Loucy (cell line): ENCODE measurements around the gene NUDT3.
"Not testable (repeated sequence)": the region's sequence is repeated elsewhere in the genome, so short reads cannot be mapped to it uniquely, and the experiment has no call there.

Source experiments
- H2AFZ ChIP-seq: fragments of 200-600 bp; sonication (generic); 2 replicates; pipeline ENCODE4 v1.6.0; 2016; ENCODE audit warnings: antibody characterized with exemption, mild to moderate bottlenecking, low read length, moderate library complexity
- H3F3A ChIP-seq: fragments of 200-600 bp; 2 replicates; pipeline ENCODE4 v1.6.0; 2016; ENCODE audit warnings: antibody characterized with exemption, low read depth, mild to moderate bottlenecking
- H3K27me3 ChIP-seq: fragments of 200-600 bp; sonication (generic); 2 replicates; pipeline ENCODE4 v1.6.1; 2014; ENCODE audit warnings: low read length, mild to moderate bottlenecking; ENCODE audit not compliant: insufficient read depth, poor library complexity, severe bottlenecking
- H3K36me3 ChIP-seq: fragments of 200-600 bp; sonication (generic); 2 replicates; pipeline ENCODE4 v1.6.1; 2016; ENCODE audit warnings: low read length; ENCODE audit not compliant: insufficient read depth
- H3K4me1 ChIP-seq: fragments of 200-600 bp; sonication (generic); 2 replicates; pipeline ENCODE4 v1.5.1; 2014; ENCODE audit warnings: low read length, mild to moderate bottlenecking; ENCODE audit not compliant: insufficient read depth, poor library complexity, severe bottlenecking
- H3K4me2 ChIP-seq: fragments of 200-600 bp; sonication (generic); 2 replicates; pipeline ENCODE4 v1.6.0; 2014; ENCODE audit warnings: antibody characterized with exemption, low read length, low read depth, mild to moderate bottlenecking; ENCODE audit not compliant: poor library complexity, severe bottlenecking
- H3K4me3 ChIP-seq: fragments of 200-600 bp; sonication (generic); 2 replicates; pipeline ENCODE4 v1.5.1; 2014; ENCODE audit warnings: low read length, mild to moderate bottlenecking, mixed read lengths; ENCODE audit not compliant: poor library complexity, severe bottlenecking
- H3K79me2 ChIP-seq: fragments of 200-600 bp; sonication (generic); 2 replicates; pipeline ENCODE4 v1.6.1; 2014; ENCODE audit warnings: low read length; ENCODE audit not compliant: insufficient read depth
- H3K9ac ChIP-seq: fragments of 200-600 bp; sonication (generic); 2 replicates; pipeline ENCODE4 v1.6.0; 2014; ENCODE audit warnings: mild to moderate bottlenecking, low read depth, low read length, moderate library complexity; ENCODE audit not compliant: poor library complexity, severe bottlenecking
- H3K9me2 ChIP-seq: fragments of 200-600 bp; sonication (generic); replicated peaks from 2 replicates; pipeline ENCODE4 v1.6.1; 2016; ENCODE audit warnings: low read depth, low read length, mixed read lengths
- H3K9me3 ChIP-seq: fragments of 200-600 bp; sonication (generic); 2 replicates; pipeline ENCODE4 v1.6.1; 2014; ENCODE audit warnings: mild to moderate bottlenecking, antibody characterized with exemption, low read length, low read depth; ENCODE audit not compliant: insufficient read depth
- H4K20me1 ChIP-seq: fragments of 200-600 bp; sonication (generic); 2 replicates; pipeline ENCODE4 v1.6.0; 2014; ENCODE audit warnings: antibody characterized with exemption, low read length, mild to moderate bottlenecking; ENCODE audit not compliant: insufficient read depth, poor library complexity, severe bottlenecking
- CTCF ChIP-seq: fragments of 200-600 bp; sonication (generic); conservative IDR thresholded peaks from 2 replicates; pipeline ENCODE4 v1.5.1; 2014; ENCODE audit warnings: mild to moderate bottlenecking, antibody characterized with exemption, low read length
- EZH2phosphoT487 ChIP-seq: fragments of 200-600 bp; IDR thresholded peaks from 2 replicates; pipeline ENCODE4 v1.6.1; 2018; ENCODE audit warnings: antibody characterized with exemption, mild to moderate bottlenecking, moderate library complexity, borderline replicate concordance

NUDT3 gene

GRCh38 chr6:34325633-34326032 is 66.8 kb downstream of the NUDT3 start:
- Histone ChIP-seq H4K20me1 (no peaks in the 10 kb centered on the region), H3K79me2 (peaks cover 3% of the 10 kb centered on the region; the same call in 1 of the 2 replicates), H3K4me3 (no peak overlapping the region), H3K9me3 (no peaks in the 10 kb centered on the region), H2AFZ (no peak overlapping the region), H3K27me3 (no peaks in the 10 kb centered on the region), H3K36me3 (no peaks in the 10 kb centered on the region), H3K9ac (no peak overlapping the region), H3K4me1 (peaks cover 5% of the 10 kb centered on the region), H3K4me2 (no peak overlapping the region), H3F3A (no peaks in the 10 kb centered on the region), H3K9me2 (no peaks in the 10 kb centered on the region)
- TF ChIP-seq EZH2phosphoT487 (no peak), CTCF (no peak)

GRCh38 chr6:34324738-34325444 is 67.6 kb downstream of the NUDT3 start:
- Histone ChIP-seq H3K9me2 (no peaks in the 10 kb centered on the region), H3K4me2 (no peak overlapping the region), H3K79me2 (peaks cover 3% of the 10 kb centered on the region; the same call in 1 of the 2 replicates), H4K20me1 (no peaks in the 10 kb centered on the region), H3K9me3 (no peaks in the 10 kb centered on the region), H3K9ac (no peak overlapping the region), H3K36me3 (no peaks in the 10 kb centered on the region), H3F3A (no peaks in the 10 kb centered on the region), H3K4me3 (no peak overlapping the region), H3K4me1 (no peaks in the 10 kb centered on the region), H3K27me3 (no peaks in the 10 kb centered on the region), H2AFZ (no peak overlapping the region)
- TF ChIP-seq CTCF: no peak
- TF ChIP-seq EZH2phosphoT487: no peak

GRCh38 chr6:34324221-34324620 is 68.2 kb downstream of the NUDT3 start:
- not testable (repeated sequence) for H3K9me3 ChIP-seq, H3K36me3 ChIP-seq, H3K4me2 ChIP-seq, H4K20me1 ChIP-seq, H3K4me3 ChIP-seq, H3K4me1 ChIP-seq, H3K27me3 ChIP-seq, H3F3A ChIP-seq, H3K9me2 ChIP-seq, H3K9ac ChIP-seq, H3K79me2 ChIP-seq, H2AFZ ChIP-seq

- TF ChIP-seq EZH2phosphoT487 (no peak), CTCF (no peak)
- Histone ChIP-seq H3K4me3 (no peak overlapping the region), H3K9me2 (no peaks in the 10 kb centered on the region), H2AFZ (no peak overlapping the region), H3K79me2 (peaks cover 10% of the 10 kb centered on the region; the same call in 1 of the 2 replicates), H3K27me3 (no peaks in the 10 kb centered on the region), H3K9ac (no peak overlapping the region), H3K4me2 (no peak overlapping the region), H3K9me3 (no peaks in the 10 kb centered on the region), H3K36me3 (no peaks in the 10 kb centered on the region), H4K20me1 (no peaks in the 10 kb centered on the region), H3K4me1 (peaks cover 3% of the 10 kb centered on the region), H3F3A (no peaks in the 10 kb centered on the region)
These were observed 69.2 kb downstream of the NUDT3 start for GRCh38 chr6:34323300-34323699.
